ENCODE measurements around the gene SLC19A1.

Gene SLC19A1

DNA sequence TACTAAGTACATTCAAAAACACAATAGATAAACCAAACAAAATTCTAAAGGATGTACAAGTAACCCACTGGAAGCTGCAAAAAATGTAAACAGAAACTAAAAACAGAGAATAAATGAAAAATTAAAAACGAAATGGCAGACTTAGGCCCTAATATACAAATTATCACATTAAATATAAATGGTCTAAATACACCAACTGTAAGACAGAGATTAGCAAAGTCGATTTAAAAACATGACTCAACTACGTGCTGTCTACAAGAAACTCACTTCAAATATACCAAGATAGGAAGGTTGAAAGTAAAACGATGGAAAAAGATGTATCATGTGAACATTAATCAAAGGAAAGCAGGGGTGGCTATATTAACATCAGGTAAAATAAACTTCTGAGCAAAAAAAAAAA is 23.1 kb downstream of the SLC19A1 start:
- no peak for DNase-seq (ENCODE audit: low read depth in 2 of 2, low spot score in 1 of 2)

DNA sequence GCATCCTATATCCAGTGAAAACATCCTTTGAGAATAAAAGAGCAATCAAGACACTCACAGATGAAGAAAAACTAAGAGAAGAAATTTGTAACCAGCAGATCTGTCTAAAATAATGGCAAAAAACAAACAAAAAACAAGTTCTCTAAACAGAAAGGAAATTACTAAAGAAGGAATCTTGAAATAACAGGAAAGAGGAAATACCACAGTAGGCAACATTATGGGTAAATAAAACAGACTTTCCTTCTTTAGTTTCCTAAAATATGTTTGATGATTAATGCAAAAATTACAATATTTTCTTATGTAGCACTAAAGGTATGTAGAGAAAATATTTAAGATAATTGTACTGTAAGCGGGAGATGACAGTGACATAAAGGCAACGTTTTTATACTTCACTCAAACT is 23.5 kb downstream of the SLC19A1 start:
- no peak for DNase-seq (ENCODE audit: low read depth in 2 of 2, low spot score in 1 of 2)

DNA sequence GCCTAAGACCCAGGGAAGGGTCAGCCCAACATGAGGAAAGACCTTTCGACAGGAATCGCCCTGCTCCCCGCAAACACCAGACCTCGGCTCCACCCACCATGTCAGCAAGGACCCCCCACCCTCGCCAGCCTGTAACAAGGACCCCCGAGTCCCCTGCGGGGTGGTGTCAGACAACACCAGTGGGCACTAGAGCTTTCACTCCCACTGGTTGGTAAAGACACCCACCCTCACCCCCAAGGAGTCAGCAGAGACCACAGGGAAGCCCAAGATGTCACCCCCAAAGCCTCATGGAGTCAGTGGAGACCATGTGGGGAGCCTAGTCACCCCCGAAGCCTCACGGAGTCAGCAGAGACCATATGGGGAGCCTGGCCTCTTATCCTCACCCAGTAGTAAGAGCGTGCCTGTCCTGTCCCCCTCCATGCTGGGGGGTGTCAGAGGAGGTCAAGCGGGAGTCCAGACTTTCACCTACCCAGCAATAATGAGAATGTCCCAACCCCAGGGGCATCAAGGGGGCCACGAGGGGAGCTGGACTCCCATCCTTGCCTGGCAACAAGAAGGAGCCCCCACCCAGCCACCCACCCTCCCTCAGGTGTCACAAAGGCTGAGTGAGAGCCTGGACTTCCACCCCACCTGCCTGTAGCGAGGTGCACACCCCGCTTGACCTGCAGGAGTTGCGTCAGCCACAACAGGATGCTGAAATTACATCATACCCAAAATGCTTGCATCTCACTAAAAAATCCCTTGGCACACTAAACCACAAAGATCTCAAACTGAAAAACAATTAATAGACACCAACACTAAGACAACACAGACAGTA is 24.8 kb downstream of the SLC19A1 start:
- DNase-seq (ENCODE audit: low read depth in 2 of 2, low spot score in 1 of 2), result no peak

DNA sequence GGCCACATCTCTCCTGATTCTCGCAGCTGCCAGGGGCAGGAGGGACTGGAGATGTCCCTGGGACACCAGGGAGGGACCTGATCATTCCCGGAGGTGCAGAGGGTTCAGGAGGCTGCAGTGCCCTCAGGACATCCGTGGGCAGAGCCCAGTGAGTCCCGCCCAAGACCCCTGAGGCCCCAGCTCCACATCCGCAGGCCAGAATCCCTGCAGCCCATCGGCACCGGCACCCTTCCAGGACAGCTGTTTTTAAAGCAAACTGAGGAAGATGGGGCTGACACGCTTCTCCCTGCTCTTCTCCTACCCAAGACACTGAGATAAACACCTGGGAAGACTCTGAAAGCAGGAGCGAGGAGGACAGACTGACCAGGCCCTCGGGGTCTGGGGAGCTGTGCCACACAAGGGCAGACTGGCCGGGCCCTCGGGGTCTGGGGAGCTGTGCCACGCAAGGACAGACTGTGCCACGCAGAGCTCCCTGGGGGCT is 25.5 kb downstream of the SLC19A1 start:
- no peak for DNase-seq (ENCODE audit: low read depth in 2 of 2, low spot score in 1 of 2)

DNA sequence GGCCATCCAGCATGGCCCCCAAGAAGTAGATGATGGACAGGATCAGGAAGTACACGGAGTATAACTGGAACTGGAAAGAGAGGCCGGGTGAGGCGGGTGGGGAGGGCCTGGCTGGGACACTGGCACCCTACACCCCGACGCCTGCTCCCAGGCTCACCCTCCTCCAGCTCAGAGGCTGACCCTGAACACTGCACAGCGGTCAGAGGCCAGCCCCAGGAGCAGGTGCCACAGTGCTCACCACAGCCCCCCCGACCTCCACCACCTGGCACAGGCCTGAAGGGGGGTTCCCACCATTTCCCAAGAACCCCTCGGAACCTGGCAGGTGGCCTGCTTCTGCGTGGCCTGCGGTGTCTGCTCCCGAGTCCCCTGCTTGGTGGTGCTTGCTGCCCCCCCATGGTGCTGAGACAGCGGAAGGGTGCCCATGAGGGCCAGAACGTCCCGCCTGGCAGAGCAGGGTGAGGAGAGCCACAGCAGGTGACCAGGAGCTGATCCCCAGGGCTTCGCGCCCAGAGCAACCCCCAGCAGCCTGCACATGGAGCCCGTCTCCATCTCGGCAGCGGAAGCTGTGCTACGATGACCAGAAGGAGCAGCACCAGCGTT is 26.1 kb downstream of the SLC19A1 start:
- no peak for DNase-seq (ENCODE audit: low read depth in 2 of 2, low spot score in 1 of 2)

DNA sequence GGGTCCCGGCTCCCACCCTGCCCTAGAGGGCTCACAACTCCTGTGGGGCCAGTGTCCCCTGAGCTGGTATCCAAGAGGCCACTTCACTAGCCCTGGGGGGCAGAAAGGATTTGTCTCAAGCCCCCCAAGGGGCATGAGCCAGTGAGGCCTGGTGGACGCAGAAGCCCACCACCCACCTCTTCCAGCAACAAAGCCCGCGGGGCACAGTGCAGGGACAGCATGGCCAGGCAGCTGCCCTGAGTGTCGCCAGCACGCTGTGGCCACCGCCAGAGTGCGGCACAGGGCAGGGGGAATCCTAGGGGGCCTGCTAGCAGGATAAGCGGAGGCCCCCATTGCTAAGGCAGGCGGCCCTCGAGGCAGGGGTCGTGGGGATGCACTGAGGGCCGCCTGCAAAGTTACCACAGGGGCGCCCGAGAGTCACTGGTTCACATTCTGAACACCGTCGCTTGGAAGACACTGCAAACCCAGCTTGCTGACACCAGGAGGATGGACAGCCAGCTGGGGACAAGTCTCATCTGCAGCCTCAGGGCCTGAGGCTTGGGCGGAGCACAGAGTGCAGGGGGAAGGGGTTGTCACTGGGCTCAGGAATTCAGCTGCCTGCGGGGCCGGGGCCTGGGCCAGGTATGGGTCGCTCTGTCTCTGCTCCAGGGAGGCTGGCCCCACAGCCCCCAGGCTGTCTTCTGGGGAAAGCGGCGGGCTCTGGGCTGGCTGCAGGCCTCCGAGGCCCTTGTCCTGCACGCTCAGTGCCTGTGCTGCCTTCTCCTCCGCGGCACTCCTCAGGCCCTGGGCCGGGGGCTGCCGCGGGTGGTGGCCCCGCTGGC is 26.8 kb downstream of the SLC19A1 start:
- no peak for DNase-seq (ENCODE audit: low read depth in 2 of 2, low spot score in 1 of 2)

DNA sequence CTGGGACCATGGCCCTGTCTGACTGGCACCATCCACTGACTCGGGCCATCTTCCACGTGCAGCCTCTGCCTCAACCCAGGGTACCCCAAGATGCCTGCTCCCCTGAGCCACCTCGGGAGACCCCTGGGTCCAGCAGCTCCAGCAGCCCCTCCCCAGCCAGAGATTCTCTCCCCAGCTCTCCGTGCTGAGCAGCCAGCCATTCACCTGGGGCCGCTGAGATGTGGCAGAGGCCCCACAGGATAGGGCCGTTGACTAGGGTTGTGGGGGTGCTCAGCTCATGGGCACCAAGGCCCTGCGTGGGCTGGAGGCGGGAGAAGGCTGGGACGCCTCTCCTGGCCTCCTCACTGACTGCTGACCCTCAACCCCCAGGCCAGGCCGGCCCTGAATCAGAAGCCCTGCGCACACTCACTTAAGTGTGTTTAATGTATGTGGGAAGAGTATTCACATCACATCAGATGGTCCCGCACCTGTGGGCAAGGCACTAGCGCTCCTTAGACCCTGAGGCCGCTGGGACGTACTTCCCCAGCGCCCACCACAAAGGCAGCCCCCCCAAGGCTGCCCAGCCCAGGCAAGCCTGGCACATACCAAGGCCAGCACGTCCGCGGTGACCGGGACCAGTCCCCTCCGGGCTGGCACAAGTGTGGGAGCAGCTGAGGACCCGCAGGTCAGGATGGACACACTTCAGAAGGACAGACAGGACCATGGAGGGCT is 27.8 kb downstream of the SLC19A1 start:
- no peak for DNase-seq (ENCODE audit: low read depth in 2 of 2, low spot score in 1 of 2)

DNA sequence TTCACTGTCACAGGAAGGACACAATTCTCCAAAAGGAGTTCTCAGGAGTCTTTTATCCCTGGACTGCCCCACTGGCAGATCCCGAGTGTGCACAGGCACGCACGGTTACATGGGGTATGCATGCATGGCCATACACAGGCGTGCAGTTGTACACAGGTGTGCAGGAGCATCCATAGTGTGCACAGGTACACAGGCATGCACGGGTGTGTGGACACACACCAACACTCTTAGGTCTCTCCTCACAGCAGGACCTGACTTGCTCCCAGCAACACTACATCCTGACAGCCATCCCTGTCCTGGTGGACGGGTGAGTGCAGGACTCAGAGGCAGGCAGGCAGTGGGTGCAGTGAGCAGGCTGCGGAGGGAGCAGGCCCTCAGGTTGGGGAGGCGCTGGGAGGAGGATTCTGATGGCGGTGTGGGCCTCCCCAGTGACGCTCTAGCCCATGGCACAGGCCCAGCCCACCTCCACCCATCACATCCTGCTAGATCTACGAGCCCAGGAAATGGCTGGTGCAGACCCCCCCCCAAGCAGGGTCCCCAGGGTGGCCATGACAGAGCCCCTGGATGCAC is 28.4 kb downstream of the SLC19A1 start:
- no peak for DNase-seq (ENCODE audit: low read depth in 2 of 2, low spot score in 1 of 2)

DNA sequence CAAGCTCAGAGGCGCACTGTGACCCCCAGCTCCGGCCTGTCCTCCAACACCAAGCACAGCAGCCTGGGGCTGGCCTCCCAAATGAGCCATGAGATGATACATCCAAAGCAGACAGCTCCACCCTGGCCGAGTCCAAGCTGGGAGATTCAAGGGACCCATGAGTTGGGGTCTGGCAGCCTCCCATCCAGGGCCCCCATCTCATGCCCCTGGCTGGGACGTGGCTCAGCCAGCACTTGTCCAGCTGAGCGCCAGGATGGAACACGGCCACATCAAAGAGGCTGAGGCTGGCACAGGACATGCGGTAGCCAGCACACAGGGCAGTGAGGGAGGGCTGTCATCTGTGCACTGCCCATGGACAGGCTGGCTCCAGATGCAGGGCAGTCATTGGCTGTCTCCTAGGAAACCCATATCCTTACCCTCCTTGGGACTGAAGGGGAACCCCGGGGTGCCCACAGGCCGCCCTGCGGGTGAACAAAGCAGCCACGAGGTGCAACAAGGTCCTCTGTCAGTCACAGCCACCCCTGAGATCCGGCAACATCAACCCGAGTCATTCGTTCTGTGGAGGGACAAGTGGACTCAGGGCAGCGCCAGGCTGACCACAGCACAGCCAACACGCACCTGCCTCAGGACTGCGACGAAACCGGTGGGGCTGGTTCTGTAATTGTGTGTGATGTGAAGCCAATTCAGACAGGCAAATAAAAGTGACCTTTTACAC is 29.1 kb downstream of the SLC19A1 start:
- no peak for DNase-seq (ENCODE audit: low read depth in 2 of 2, low spot score in 1 of 2)

DNA sequence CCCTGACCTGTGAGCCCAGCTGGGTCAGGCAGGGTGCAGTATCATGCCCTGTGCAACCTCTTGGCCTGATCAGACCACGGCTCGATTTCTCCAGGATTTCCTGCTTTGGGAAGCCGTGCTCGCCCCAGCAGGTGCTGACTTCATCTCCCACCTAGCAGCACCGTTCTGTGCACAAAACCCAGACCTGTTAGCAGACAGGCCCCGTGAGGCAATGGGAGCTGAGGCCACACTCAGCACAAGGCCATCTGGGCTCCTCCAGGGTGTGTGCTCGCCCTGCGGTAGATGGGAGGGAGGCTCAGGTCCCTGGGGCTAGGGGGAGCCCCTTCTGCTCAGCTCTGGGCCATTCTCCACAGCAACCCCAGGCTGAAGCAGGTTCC is 29.6 kb downstream of the SLC19A1 start:
- no peak for DNase-seq (ENCODE audit: low read depth in 2 of 2, low spot score in 1 of 2)

DNA sequence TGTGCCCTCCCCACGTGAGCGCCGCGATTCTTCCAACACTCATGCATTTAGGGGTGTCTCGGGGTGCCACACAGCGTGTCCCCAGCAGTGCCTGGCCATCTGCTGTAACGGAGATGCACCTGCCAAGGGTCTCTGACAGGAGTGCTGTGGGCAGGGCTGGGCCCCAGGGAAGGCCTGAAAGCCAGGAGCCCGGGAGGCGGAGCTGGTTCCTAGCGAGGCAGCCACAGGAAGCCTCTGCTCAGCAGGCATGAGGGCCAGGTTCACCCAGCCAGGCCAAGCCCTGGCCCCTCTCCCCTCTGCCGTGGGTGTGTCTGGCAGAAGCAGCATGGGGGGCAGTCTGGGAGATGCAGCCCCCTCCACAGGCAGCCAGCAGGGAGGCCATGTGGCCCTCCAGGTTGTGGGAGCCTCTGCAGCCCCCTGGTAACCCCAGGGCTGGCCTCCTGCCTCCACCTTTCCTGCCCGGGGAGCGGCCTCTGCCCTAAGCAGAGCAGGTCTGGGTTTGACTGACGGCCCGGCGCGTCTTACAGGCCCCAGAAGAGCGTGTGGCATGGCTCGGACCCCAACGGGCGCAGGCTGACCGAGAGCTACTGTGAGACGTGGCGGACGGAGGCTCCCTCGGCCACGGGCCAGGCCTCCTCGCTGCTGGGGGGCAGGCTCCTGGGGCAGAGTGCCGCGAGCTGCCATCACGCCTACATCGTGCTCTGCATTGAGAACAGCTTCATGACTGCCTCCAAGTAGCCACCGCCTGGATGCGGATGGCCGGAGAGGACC is 30.4 kb downstream of the SLC19A1 start:
- DNase-seq (ENCODE audit: low read depth in 2 of 2, low spot score in 1 of 2), result no peak

DNA sequence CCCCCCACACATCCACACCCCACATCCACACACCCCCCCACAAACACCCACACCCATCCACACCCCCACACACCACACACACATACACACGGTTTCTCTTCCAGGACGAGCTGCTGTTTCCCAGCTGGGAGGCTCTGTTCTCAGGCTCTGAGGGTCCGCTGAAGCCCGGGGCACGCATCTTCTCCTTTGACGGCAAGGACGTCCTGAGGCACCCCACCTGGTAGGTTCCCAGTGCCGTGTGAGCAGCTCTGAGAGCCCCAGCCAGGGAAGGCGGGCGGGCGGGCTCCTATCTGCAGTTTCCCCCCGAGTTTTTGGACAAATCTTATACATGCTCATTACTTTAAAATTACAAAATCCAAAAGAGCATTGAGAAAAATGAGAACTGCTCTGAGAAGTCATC is 31.2 kb downstream of the SLC19A1 start:
- DNase-seq (ENCODE audit: low read depth in 2 of 2, low spot score in 1 of 2), result no peak

DNA sequence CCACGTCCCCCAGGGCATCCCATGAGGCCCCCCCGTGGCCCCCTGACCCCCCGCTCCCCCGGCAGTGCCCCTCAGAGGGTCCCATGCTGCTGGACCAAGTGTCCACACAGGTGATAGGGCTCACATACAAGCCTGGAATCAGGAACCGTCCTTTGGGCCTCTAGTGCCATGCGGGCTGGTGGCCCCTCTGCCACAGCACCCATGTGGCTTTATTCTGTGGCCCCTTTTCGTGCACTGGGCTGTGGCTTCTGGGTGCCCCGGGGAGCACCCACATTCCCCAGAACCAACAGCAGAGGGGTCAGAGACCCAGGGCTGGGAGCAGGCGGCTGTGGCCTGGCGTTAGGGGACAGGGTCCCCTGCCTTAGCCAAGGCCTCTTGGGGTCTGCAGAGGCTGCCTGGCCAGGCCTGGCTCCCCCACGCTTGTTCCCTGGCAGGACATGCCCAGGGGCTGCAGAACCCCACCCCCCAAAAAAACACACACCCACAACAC is 31.7 kb downstream of the SLC19A1 start:
- no peak for DNase-seq (ENCODE audit: low read depth in 2 of 2, low spot score in 1 of 2)

DNA sequence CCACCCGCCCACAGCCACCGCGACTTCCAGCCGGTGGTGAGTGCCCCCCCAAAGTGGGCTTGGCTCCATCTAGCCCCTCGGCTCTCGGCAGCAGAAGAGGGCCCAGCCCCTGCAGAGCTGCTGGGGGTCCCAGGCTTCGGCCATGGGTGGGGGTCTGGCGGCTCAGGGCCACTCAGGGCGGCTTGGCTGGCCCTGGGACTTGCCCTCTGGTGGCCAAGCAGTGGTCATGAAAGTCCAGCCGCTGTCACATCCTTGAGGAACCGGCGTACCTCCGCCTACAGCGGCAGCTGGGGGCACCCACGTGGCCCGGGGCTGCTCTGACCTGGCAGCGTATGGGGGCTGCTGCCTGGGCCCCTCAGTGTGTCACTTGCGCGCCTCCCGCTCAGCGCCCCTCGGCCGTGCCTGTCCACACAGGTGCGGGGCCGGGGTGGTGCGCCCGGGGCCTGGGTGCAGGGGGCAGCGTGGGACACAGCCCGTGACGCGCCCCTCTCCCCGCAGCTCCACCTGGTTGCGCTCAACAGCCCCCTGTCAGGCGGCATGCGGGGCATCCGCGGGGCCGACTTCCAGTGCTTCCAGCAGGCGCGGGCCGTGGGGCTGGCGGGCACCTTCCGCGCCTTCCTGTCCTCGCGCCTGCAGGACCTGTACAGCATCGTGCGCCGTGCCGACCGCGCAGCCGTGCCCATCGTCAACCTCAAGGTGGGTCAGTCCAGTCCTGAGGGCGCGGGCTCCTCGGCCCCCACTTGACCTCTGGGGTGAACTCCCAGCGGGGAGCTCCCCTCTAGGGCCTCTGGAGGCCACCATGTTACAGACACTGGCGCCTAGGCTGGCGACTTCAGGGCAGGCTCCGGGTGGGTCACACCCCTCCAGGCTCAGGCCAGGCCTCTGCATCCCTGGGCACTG is 32.4 kb downstream of the SLC19A1 start:
- no peak for DNase-seq (ENCODE audit: low read depth in 2 of 2, low spot score in 1 of 2)

DNA sequence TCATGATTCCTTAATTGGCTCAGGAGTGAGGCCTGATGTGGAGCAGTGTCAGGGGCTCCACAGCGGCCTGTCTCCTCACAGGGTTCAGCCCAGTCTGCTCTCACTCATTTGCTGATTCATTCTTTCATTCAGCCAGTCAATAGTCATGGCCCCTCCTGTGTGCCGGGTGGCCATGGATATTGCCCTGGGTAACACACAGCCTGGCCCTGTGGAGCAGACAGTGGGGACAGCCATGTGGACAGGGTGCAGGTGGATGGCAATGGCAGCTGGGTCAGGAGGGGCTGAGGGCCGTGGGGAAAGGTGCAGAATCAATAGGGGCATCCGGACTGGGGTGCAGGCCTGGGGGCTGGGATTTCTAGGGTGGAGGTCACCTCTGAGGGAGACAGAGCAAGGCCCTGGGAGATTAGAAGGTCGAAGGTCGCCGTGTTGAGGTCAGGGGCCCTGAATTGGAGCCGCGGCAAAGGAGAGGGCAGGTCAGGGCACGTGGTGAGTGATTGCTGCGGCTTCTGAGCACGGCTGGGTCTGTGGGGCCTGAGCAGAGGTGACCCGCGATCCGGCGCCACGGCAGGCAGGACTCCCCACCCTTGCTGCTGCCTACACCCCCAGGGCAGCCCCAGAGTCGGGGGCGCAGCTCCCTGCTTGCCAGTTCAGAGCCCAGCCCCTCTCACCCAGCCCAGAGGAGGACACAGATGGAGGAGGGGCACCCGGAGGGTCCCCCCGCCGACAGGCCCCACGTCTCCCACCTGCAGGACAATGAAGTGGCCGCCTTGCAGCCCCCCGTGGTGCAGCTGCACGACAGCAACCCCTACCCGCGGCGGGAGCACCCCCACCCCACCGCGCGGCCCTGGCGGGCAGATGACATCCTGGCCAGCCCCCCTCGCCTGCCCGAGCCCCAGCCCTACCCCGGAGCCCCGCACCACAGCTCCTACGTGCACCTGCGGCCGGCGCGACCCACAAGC is 33.4 kb downstream of the SLC19A1 start:
- no peak for DNase-seq (ENCODE audit: low read depth in 2 of 2, low spot score in 1 of 2)

DNA sequence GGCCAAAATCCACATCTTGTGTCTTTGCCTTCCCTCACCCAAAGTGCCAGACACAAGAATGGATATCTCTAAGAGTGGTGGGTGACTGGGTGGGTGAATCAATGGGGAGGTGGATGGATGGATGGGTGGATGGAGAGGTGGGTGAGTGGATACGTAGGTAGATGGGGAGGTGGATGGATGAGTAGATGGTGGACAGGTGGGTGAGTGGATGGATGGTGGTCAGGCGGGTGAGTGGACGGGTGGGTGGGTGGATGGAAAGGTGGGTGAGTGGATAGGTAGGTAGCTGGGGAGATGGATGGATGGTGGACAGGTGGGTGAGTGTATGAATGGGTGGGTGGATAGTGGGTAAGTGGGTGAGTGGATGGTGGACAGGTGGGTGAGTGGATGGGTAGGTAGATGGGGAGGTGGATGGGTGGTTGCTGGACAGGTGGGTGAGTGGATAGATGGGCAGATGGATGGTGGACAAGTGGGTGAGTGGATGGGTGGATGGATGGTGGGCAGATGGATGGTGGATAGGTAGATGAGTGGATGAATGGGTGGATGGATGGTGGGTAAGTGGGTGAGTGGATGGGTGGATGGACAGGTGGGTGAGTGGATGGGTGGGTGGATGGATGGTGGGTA is 34.2 kb downstream of the SLC19A1 start:
- DNase-seq (ENCODE audit: low read depth in 2 of 2, low spot score in 1 of 2), result no peak

DNA sequence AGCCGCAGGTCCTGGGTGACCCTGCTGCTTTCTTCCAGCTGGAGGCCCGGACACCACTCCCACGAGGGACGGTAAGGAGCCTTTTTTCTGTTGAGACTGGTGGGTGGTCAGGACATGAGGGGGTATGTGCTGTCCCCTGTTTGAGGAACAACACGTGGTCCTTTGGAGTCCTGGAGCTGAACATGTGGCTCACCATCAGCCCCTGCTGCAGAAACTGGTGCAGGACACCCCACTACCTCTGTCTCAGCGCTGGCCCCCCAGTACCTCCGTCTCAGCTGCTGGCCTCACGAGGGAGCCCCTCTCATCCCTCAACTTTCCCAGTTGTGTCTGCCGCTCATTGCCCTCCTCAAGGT is 34.7 kb downstream of the SLC19A1 start:
- DNase-seq (ENCODE audit: low read depth in 2 of 2, low spot score in 1 of 2), result no peak
